DOHH2 (cell line): Measurements from ENCODE around the gene WRNIP1.

ENCODE experiments used
- H3F3A ChIP-seq: fragments of 200-600 bp; sonication (generic), shearing (Covaris generic); 2 replicates; pipeline ENCODE4 v1.6.0; 2016; ENCODE audit warnings: antibody characterized with exemption, mild to moderate bottlenecking; ENCODE audit not compliant: control insufficient read depth, insufficient read depth
- H3K27ac ChIP-seq: fragments of 200-600 bp; sonication (generic); 2 replicates; pipeline ENCODE4 v1.5.1; 2014; ENCODE audit warnings: low read depth, mild to moderate bottlenecking, low read length, moderate library complexity
- H3K27me3 ChIP-seq: fragments of 200-600 bp; sonication (generic); 2 replicates; pipeline ENCODE4 v1.6.1; 2014; ENCODE audit warnings: mild to moderate bottlenecking, low read length, mixed read lengths; ENCODE audit not compliant: control insufficient read depth
- H3K36me3 ChIP-seq: fragments of 200-600 bp; sonication (generic); 2 replicates; pipeline ENCODE4 v1.6.1; 2014; ENCODE audit warnings: mild to moderate bottlenecking, low read length, moderate library complexity, mixed read lengths; ENCODE audit not compliant: control insufficient read depth
- H3K4me1 ChIP-seq: fragments of 200-600 bp; sonication (generic); 2 replicates; pipeline ENCODE4 v1.6.1; 2014; ENCODE audit warnings: mild to moderate bottlenecking, low read length, mixed read lengths; ENCODE audit not compliant: control insufficient read depth
- H3K4me2 ChIP-seq: fragments of 200-600 bp; sonication (generic); 2 replicates; pipeline ENCODE4 v1.6.0; 2014; ENCODE audit warnings: mild to moderate bottlenecking, low read length, moderate library complexity
- H3K4me3 ChIP-seq: fragments of 200-600 bp; sonication (generic); 2 replicates; pipeline ENCODE4 v1.5.1; 2014; ENCODE audit warnings: mild to moderate bottlenecking, low read length, mixed read lengths
- H3K79me2 ChIP-seq: fragments of 200-600 bp; sonication (generic); 2 replicates; pipeline ENCODE4 v1.6.1; 2014; ENCODE audit warnings: mild to moderate bottlenecking, low read length, mixed read lengths; ENCODE audit not compliant: control insufficient read depth
- H3K9me2 ChIP-seq: fragments of 200-600 bp; sonication (generic); replicated peaks from 2 replicates; pipeline ENCODE4 v1.6.1; 2014; ENCODE audit warnings: mild to moderate bottlenecking, low read length, mixed read lengths; ENCODE audit not compliant: control insufficient read depth
- H3K9me3 ChIP-seq: fragments of 200-600 bp; sonication (generic); 2 replicates; pipeline ENCODE4 v1.6.1; 2014; ENCODE audit warnings: antibody characterized with exemption, low read length, mixed read lengths; ENCODE audit not compliant: control insufficient read depth, insufficient read depth
- H4K20me1 ChIP-seq: fragments of 200-600 bp; sonication (generic); 2 replicates; pipeline ENCODE4 v1.6.0; 2014; ENCODE audit warnings: low read depth, mild to moderate bottlenecking, antibody characterized with exemption, low read length, moderate library complexity; ENCODE audit not compliant: control insufficient read depth, insufficient read depth
- CTCF ChIP-seq: fragments of 200-600 bp; sonication (generic); IDR thresholded peaks from one replicate; pipeline ENCODE4 v1.5.1; 2014; ENCODE audit warnings: antibody characterized with exemption, mild to moderate bottlenecking, low read depth, low read length; ENCODE audit not compliant: poor library complexity, severe bottlenecking
- EZH2phosphoT487 ChIP-seq: fragments of 200-600 bp; sonication (generic); IDR thresholded peaks from 2 replicates; pipeline ENCODE4 v1.6.1; 2017; ENCODE audit warnings: borderline replicate concordance, mild to moderate bottlenecking, antibody characterized with exemption, low read length, moderate library complexity, mixed read lengths

WRNIP1 gene

DNA sequence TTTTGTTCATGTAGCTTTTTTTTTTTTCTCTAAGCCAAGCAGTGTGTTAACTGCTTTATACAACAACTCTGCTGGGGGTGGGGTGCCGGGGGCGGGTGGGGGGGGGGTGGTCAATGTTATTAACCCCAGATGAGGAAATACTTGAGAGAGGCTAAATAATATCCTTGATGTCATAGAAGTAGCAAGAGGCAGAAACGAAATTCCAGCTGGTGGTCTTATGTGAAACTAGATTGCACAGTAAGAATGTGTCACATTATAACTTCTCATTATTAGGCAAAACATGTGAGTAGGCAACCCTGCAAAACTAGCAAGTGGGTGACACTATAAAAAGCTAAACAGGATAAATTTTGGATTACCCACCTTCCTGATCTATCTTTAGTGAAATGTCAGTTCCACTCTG lies 27.3 kb upstream of the WRNIP1 start:
- Histone ChIP-seq H3K4me3 (no peak overlapping the region), H3K9me3 (no peaks in the 10 kb centered on the region), H3F3A (no peaks in the 10 kb centered on the region), H4K20me1 (no peaks in the 10 kb centered on the region), H3K27me3 (no peaks in the 10 kb centered on the region), H3K4me2 (no peak overlapping the region), H3K36me3 (no peaks in the 10 kb centered on the region), H3K27ac (no peak overlapping the region), H3K4me1 (peaks cover 14% of the 10 kb centered on the region), H3K79me2 (no peaks in the 10 kb centered on the region), H3K9me2 (no peaks in the 10 kb centered on the region)
- TF ChIP-seq EZH2phosphoT487 = no peak
- TF ChIP-seq CTCF = no peak

GRCh38 chr6:2738373-2738979 lies 26.7 kb upstream of the WRNIP1 start:
- Histone ChIP-seq H3K4me1 (peaks cover 8% of the 10 kb centered on the region), H3K4me3 (no peak overlapping the region), H3K27me3 (no peaks in the 10 kb centered on the region), H3K79me2 (no peaks in the 10 kb centered on the region), H3K27ac (no peak overlapping the region), H3K9me2 (no peaks in the 10 kb centered on the region), H3K9me3 (no peaks in the 10 kb centered on the region), H4K20me1 (no peaks in the 10 kb centered on the region), H3K36me3 (no peaks in the 10 kb centered on the region), H3F3A (no peaks in the 10 kb centered on the region), H3K4me2 (no peak overlapping the region)
- TF ChIP-seq CTCF (peak; percentile 84), EZH2phosphoT487 (no peak)

- Histone ChIP-seq H3K79me2 (no peaks in the 10 kb centered on the region), H3K27ac (no peak overlapping the region)
These were observed 25.9 kb upstream of the WRNIP1 start for GRCh38 chr6:2739335-2739734.

More at GRCh38 chr6:2739335-2739734, 25.9 kb upstream of the WRNIP1 start:
- no peaks in the 10 kb centered on the region for H3K9me3 ChIP-seq
- H3K4me3 ChIP-seq = no peak overlapping the region
- no peaks in the 10 kb centered on the region for H3K27me3 ChIP-seq
- H3F3A ChIP-seq = no peaks in the 10 kb centered on the region
- H4K20me1 ChIP-seq = no peaks in the 10 kb centered on the region
- TF ChIP-seq EZH2phosphoT487 (no peak), CTCF (no peak)
- peaks cover 4% of the 10 kb centered on the region; the same call in 1 of the 2 replicates for H3K4me1 ChIP-seq
- no peak overlapping the region for H3K4me2 ChIP-seq
- no peaks in the 10 kb centered on the region for H3K9me2 ChIP-seq
- H3K36me3 ChIP-seq = no peaks in the 10 kb centered on the region
